Motor neuron (in vitro differentiated cells): ENCODE results near the gene EPHA5. TPM values are rescaled to one million over a fixed set of nuclear protein-coding genes. Genes with fewer than 3 reads are reported as not detected.

Experiments
- ATAC-seq, 8 experiments: fragments of 200-7000 bp; cut with Tn5 transposase; replicated peaks in 6 of 8; 2 replicates each; pipeline ENCODE4 v1.8.0; 2021; ENCODE audit warnings: mild to moderate bottlenecking in 8 of 8, moderate library complexity in 8 of 8
- H3K27ac ChIP-seq, 2 donors: fragments of 250-450 bp; sonication (Bioruptor Pico); 2 replicates each; pipeline ENCODE4 v1.9.0; 2021; ENCODE audit warnings: antibody characterized with exemption in 2 of 2, mild to moderate bottlenecking in 2 of 2, moderate library complexity in 1 of 2
- H3K4me1 ChIP-seq, 2 donors: fragments of 250-450 bp; sonication (Bioruptor Pico); replicated peaks in 1 of 2; 2 replicates each; pipeline ENCODE4 v1.6.1; 2021; ENCODE audit warnings: antibody characterized with exemption in 2 of 2, mild to moderate bottlenecking in 2 of 2, moderate library complexity in 1 of 2
- H3K4me3 ChIP-seq, 5 donors: fragments of 250-450 bp; sonication (Bioruptor Pico); 2 replicates each; pipeline ENCODE4 v1.9.0; 2021; ENCODE audit warnings: antibody characterized with exemption in 5 of 5, mild to moderate bottlenecking in 5 of 5, moderate library complexity in 4 of 5
- WGBS, 10 experiments: fragments of 450-650 bp; shearing (Covaris generic); methylation state at CpG; one replicate each; pipeline ENCODE4 v1.0.0; 2022; 5-methylcytosine and 5-hydroxymethylcytosine counted together
- in situ Hi-C, 9 experiments: fragments of 400-800 bp; cut with MboI; loops; one replicate each; pipeline ENCODE4 v1.15.0; 2021; ENCODE audit warnings: low sequenced_read_pairs in 9 of 9, low pct_unique_long_range_greater_than_20kb in 2 of 9; ENCODE audit not compliant: unreplicated experiment in 9 of 9
- total RNA-seq, 8 experiments: library from RNA; unstranded; fragments of 300-600 nt; gene quantifications; 2 replicates each; pipeline versions ENCODE4 v1.2.3 to v1.2.4, GENCODE V29; 2022

The EPHA5 gene
- total RNA-seq, 8 experiments from 2014 or later, result 0.09 to 65.4 (median 6.6) TPM

GRCh38 chr4:65383589-65384305 lies 286.5 kb downstream of the EPHA5 start:
- Histone ChIP-seq H3K4me1 (no peaks in the 10 kb centered on the region), H3K27ac (no peak overlapping the region), H3K4me3 (no peak overlapping the region)
- WGBS, 10 experiments, result 31 to 100% (median 90%) methylated on average over 4 to 6 of the region's 6 CpGs; no CpG with 5 or more reads in 1 of the 10 experiments
- ATAC-seq, result no peak
- in situ Hi-C loops, result no loop called here

- in situ Hi-C loops, result no loop called here
- H3K4me1 ChIP-seq, result no peaks in the 10 kb centered on the region
- no peak overlapping the region for H3K4me3 ChIP-seq
- 0 to 100% (median 40%) methylated on average over 1 of the region's 1 CpG; no CpG with 5 or more reads in 3 of the 10 experiments for WGBS, 10 experiments
- ATAC-seq, result no peak
- H3K27ac ChIP-seq, result no peak overlapping the region
These were observed 288.6 kb downstream of the EPHA5 start for GRCh38 chr4:65381648-65382047.

GRCh38 chr4:65370709-65371108 lies 299.6 kb downstream of the EPHA5 start:
- Histone ChIP-seq H3K4me1 (no peaks in the 10 kb centered on the region), H3K4me3 (no peak overlapping the region), H3K27ac (no peak overlapping the region)
- ATAC-seq, result no peak
- in situ Hi-C loops, result no loop called here
- WGBS, 10 experiments, result 10 to 100% (median 90%) methylated on average over 1 to 3 of the region's 3 CpGs

GRCh38 chr4:65367306-65367705 lies 303.0 kb downstream of the EPHA5 start:
- H3K27ac ChIP-seq, result no peak overlapping the region
- H3K4me1 ChIP-seq, result no peaks in the 10 kb centered on the region
- ATAC-seq, result no peak
- in situ Hi-C loops, result no loop called here
- no peak overlapping the region for H3K4me3 ChIP-seq
- 0 to 100% (median 94%) methylated on average over 1 of the region's 1 CpG; no CpG with 5 or more reads in 4 of the 10 experiments for WGBS, 10 experiments

- no peak for ATAC-seq
- Histone ChIP-seq H3K4me1 (peaks cover 0 to 6% of the 10 kb centered on the region in 2 donors), H3K27ac (no peak overlapping the region), H3K4me3 (no peak overlapping the region)
- in situ Hi-C loops, result no loop called here
- WGBS, 10 experiments, result 0 to 100% (median 88%) methylated on average over 1 to 2 of the region's 2 CpGs
These were observed 311.4 kb downstream of the EPHA5 start for GRCh38 chr4:65358914-65359313.

GRCh38 chr4:65353098-65353497 lies 317.2 kb downstream of the EPHA5 start:
- WGBS, 10 experiments, result 0 to 100% (median 91%) methylated on average over 1 of the region's 1 CpG; no CpG with 5 or more reads in 1 of the 10 experiments
- Histone ChIP-seq H3K27ac (no peak overlapping the region), H3K4me1 (peaks cover 0 to 6% of the 10 kb centered on the region in 2 donors), H3K4me3 (no peak overlapping the region)
- no peak for ATAC-seq
- in situ Hi-C loops, result no loop called here

GRCh38 chr4:65344278-65344825 lies 325.9 kb downstream of the EPHA5 start:
- no peaks in the 10 kb centered on the region for H3K4me1 ChIP-seq
- H3K27ac ChIP-seq, result no peak overlapping the region
- 2 to 91% (median 71%) methylated on average over 1 to 4 of the region's 4 CpGs for WGBS, 10 experiments
- ATAC-seq, result no peak
- no peak overlapping the region for H3K4me3 ChIP-seq
- in situ Hi-C loops, result no loop called here

- in situ Hi-C loops, result no loop called here
- WGBS, 10 experiments, result 0 to 100% (median 25%) methylated on average over 1 of the region's 1 CpG; no CpG with 5 or more reads in 3 of the 10 experiments
- ATAC-seq, result no peak
These were observed 326.9 kb downstream of the EPHA5 start for GRCh38 chr4:65343342-65343741.

GRCh38 chr4:65341557-65341956 lies 328.7 kb downstream of the EPHA5 start:
- no peak for ATAC-seq
- H3K27ac ChIP-seq, result no peak overlapping the region
- no peaks in the 10 kb centered on the region for H3K4me1 ChIP-seq
- in situ Hi-C loops, result no loop called here
- no peak overlapping the region for H3K4me3 ChIP-seq

More at GRCh38 chr4:65343342-65343741, 326.9 kb downstream of the EPHA5 start:
- H3K27ac ChIP-seq, result no peak overlapping the region
- H3K4me1 ChIP-seq, result no peaks in the 10 kb centered on the region
- H3K4me3 ChIP-seq, result no peak overlapping the region

GRCh38 chr4:65340382-65341109 lies 329.7 kb downstream of the EPHA5 start:
- Histone ChIP-seq H3K4me3 (no peak overlapping the region), H3K4me1 (no peaks in the 10 kb centered on the region), H3K27ac (no peak overlapping the region)
- 0 to 100% (median 77%) methylated on average over 1 to 4 of the region's 4 CpGs; no CpG with 5 or more reads in 1 of the 10 experiments for WGBS, 10 experiments
- in situ Hi-C loops, result no loop called here
- ATAC-seq, result no peak

- in situ Hi-C loops, result no loop called here
- no peak for ATAC-seq
- Histone ChIP-seq H3K4me1 (no peaks in the 10 kb centered on the region), H3K27ac (no peak overlapping the region), H3K4me3 (no peak overlapping the region)
- WGBS, 10 experiments, result 0 to 100% (median 21%) methylated on average over 1 of the region's 1 CpG; no CpG with 5 or more reads in 3 of the 10 experiments
These were observed 332.9 kb downstream of the EPHA5 start for GRCh38 chr4:65337371-65337770.

GRCh38 chr4:65336465-65336864 lies 333.8 kb downstream of the EPHA5 start:
- H3K27ac ChIP-seq, result no peak overlapping the region
- no peaks in the 10 kb centered on the region for H3K4me1 ChIP-seq
- H3K4me3 ChIP-seq, result no peak overlapping the region
- WGBS, 10 experiments, result 0 to 100% (median 52%) methylated on average over 1 of the region's 1 CpG; no CpG with 5 or more reads in 2 of the 10 experiments
- in situ Hi-C loops, result no loop called here
- ATAC-seq, result no peak

- no peak overlapping the region for H3K4me3 ChIP-seq
- 49 to 97% (median 68%) methylated on average over 2 to 4 of the region's 4 CpGs for WGBS, 10 experiments
- in situ Hi-C loops, result no loop called here
- no peaks in the 10 kb centered on the region for H3K4me1 ChIP-seq
- H3K27ac ChIP-seq, result no peak overlapping the region
- ATAC-seq, result no peak
These were observed 353.8 kb downstream of the EPHA5 start for GRCh38 chr4:65316534-65316933.
